ENCODE data around the gene RNGTT.

GRCh38 chr6:88840289-88840688, 123.1 kb downstream of the RNGTT start:
- TF ChIP-seq EZH2 (IDR thresholded peaks at IDR 0.05; ENCODE audit: low read depth) (no peak), CTCF (conservative IDR thresholded peaks at IDR 0.05) (no peak)
